Heart right ventricle (tissue), 16 donors: ENCODE data around the gene CCDC69. TPM values are rescaled to one million over a fixed set of nuclear protein-coding genes. Genes with fewer than 3 reads are reported as not detected.

Source experiments
- ATAC-seq, 8 donors: fragments of 200-7000 bp; cut with Tn5 transposase; one replicate each; pipeline ENCODE4 v1.9.1; 2020; ENCODE audit warnings: mild to moderate bottlenecking in 8 of 8, moderate library complexity in 8 of 8, moderate number of reproducible peaks in 1 of 8
- DNase-seq, 2 donors: peaks; one replicate each; pipeline ENCODE4 v3.0.0-alpha.2; 2020
- H3K27ac ChIP-seq, 10 donors: fragments of 200-600 bp; sonication (generic) in 2 of 10; one replicate each; pipeline versions ENCODE4 v1.5.0 to v1.8.0; 2020 to 2022; ENCODE audit warnings: mild to moderate bottlenecking in 3 of 10
- H3K27me3 ChIP-seq, 7 donors: fragments of 200-600 bp; one replicate each; pipeline ENCODE4 v1.8.0; 2021 to 2022; ENCODE audit warnings: mild to moderate bottlenecking in 2 of 7
- H3K36me3 ChIP-seq, 9 donors: fragments of 200-600 bp; sonication (generic) in 1 of 9; one replicate each; pipeline versions ENCODE4 v1.5.0 to v1.8.0; 2020 to 2022; ENCODE audit warnings: mild to moderate bottlenecking in 2 of 9
- H3K4me1 ChIP-seq, 9 donors: fragments of 200-600 bp; sonication (generic) in 1 of 9; one replicate each; pipeline versions ENCODE4 v1.5.0 to v1.8.0; 2020 to 2022; ENCODE audit warnings: mild to moderate bottlenecking in 4 of 9
- H3K4me3 ChIP-seq, 10 donors: fragments of 200-600 bp; sonication (generic) in 2 of 10; one replicate each; pipeline versions ENCODE4 v1.5.0 to v1.8.0; 2020 to 2022; ENCODE audit warnings: mild to moderate bottlenecking in 7 of 10, moderate library complexity in 2 of 10
- H3K9me3 ChIP-seq, 11 donors: fragments of 200-600 bp in 10 of 11; sonication (generic) in 2 of 11; one replicate each; pipeline versions ENCODE4 v1.5.0 to v1.8.0; 2013 to 2022; ENCODE audit warnings: mild to moderate bottlenecking in 2 of 11, control low read depth in 1 of 11, moderate library complexity in 1 of 11
- CTCF ChIP-seq, 9 donors: fragments of 200-600 bp; sonication (generic) in 2 of 9; IDR thresholded peaks; one replicate each; pipeline versions ENCODE4 v1.5.0 to v1.8.0; 2021 to 2022; ENCODE audit warnings: antibody characterized with exemption in 9 of 9, mild to moderate bottlenecking in 5 of 9, moderate library complexity in 1 of 9
- WGBS, 2 donors: extraction: QIAGEN DNeasy Blood & Tissue Kit; methylation state at CpG; one replicate each; pipeline ENCODE4 v1.1.7; 2013; ENCODE audit warnings: inconsistent platforms in 1 of 2; 5-methylcytosine and 5-hydroxymethylcytosine counted together
- intact Hi-C, 10 donors: fragments of 100-400 bp; cut with DNase I; formaldehyde crosslinking; loops; one replicate each; pipeline versions ENCODE4 v1.11.1 to v1.14.2; 2022
- polyA plus RNA-seq, 2 donors: library from polyadenylated mRNA; stranded (reverse); fragments of 200-250 nt; gene quantifications; one replicate each; pipeline ENCODE4 v1.2.3, GENCODE V29; 2013
- total RNA-seq, 10 donors: library from RNA; stranded (reverse); fragmentation: NEBNext Ultra II Directional in 3 of 10; extraction: Animal tissue kit (Norgen Biotek cat#: 25700) in 3 of 10; gene quantifications; one replicate each; pipeline versions ENCODE4 v1.2.1 to v1.2.4, GENCODE V29; 2021 to 2023
- donor health status: Arrhythmogenic right ventricular cardiomyopathy.
- donor health status: ischemic (EF 13 %, LVEDD 7.1; RV severe dilation, severe dysfunction).
- donor health status: healthy with polysubstance abuse.
- donor health status: DM: no; HTN: yes; CAD: no.
- donor health status: DM: no; HTN: no; CAD: no.
- donor health status: ischemic (EF 25% LVEDD 6.9; RV normal size, moderate dysfunction).
- donor health status: ischemic (EF 25% LVEDD 5.7; RV mildly dilated, moderate dysfunction).
- donor health status: healthy.
- donor health status: DM: yes; HTN: yes; CAD: no.
- donor health status: Ischemic cardiomyopathy.
- donor health status: ischemic (EF 35%, LVEDD 5.7; RV mildly dilated, moderate dysfunction).
- donor health status: nonischemic (EF 11% LVEDD 7.7; RV severe dilation, severe dysfunction).
- donor health status: DM: yes; HTN: yes; CAD: no.
- donor health status: PGD.
- donor health status: ischemic (EF 29% LVEDD 5.4; RV normal size, mild dysfunction).
- donor health status: nonischemic (EF 23%, LVEDD 6.1; RV moderate dilation, normal function).

The CCDC69 gene
- total and polyA plus RNA-seq, 12 donors, result 50.8 to 191 (median 104) TPM

GRCh38 chr5:151147033-151147432 lies 76.9 kb downstream of the CCDC69 start:
- Histone ChIP-seq H3K27ac (no peak overlapping the region), H3K36me3 (peaks cover 0 to 62% (median 9%) of the 10 kb centered on the region in 9 donors), H3K4me3 (no peak overlapping the region), H3K4me1 (peaks cover 26 to 100% (median 88%) of the 10 kb centered on the region in 9 donors), H3K27me3 (no peaks in the 10 kb centered on the region), H3K9me3 (no peaks in the 10 kb centered on the region)
- intact Hi-C loops, result loop anchor here in 1 of 10 donors (10.0 kb wide), 1 partner anchor 98 kb away; no protein-coding TSS in a partner anchor
- DNase-seq, result no peak
- no peak for TF ChIP-seq CTCF (IDR thresholded peaks at IDR 0.05)
- 93 to 94% methylated on average over 4 of the region's 4 CpGs for WGBS, 2 donors
- no peak for ATAC-seq

GRCh38 chr5:151146061-151146460 lies 77.8 kb downstream of the CCDC69 start:
- peaks cover 0 to 69% (median 9%) of the 10 kb centered on the region in 9 donors for H3K36me3 ChIP-seq
- no peak for ATAC-seq
- H3K27me3 ChIP-seq, result no peaks in the 10 kb centered on the region
- intact Hi-C loops, result loop anchor here in 1 of 10 donors (10.0 kb wide), 1 partner anchor 99 kb away; no protein-coding TSS in a partner anchor
- no peak overlapping the region for H3K27ac ChIP-seq
- peaks cover 27 to 100% (median 88%) of the 10 kb centered on the region in 9 donors for H3K4me1 ChIP-seq
- no peak for TF ChIP-seq CTCF (IDR thresholded peaks at IDR 0.05)
- no peaks in the 10 kb centered on the region for H3K9me3 ChIP-seq
- DNase-seq, result no peak
- H3K4me3 ChIP-seq, result no peak overlapping the region

GRCh38 chr5:151144922-151145321 lies 79.0 kb downstream of the CCDC69 start:
- Histone ChIP-seq H3K27me3 (no peaks in the 10 kb centered on the region), H3K27ac (no peak overlapping the region), H3K4me3 (no peak overlapping the region), H3K4me1 (peaks cover 19 to 99% (median 88%) of the 10 kb centered on the region in 9 donors), H3K36me3 (peaks cover 0 to 81% (median 9%) of the 10 kb centered on the region in 9 donors), H3K9me3 (no peaks in the 10 kb centered on the region)
- no peak for TF ChIP-seq CTCF (IDR thresholded peaks at IDR 0.05)
- ATAC-seq (no peak), DNase-seq (no peak)
- intact Hi-C loops, result loop anchor here in 1 of 10 donors (10.0 kb wide), 1 partner anchor 100 kb away; no protein-coding TSS in a partner anchor
- 61 to 65% methylated on average over 7 of the region's 7 CpGs for WGBS, 2 donors

GRCh38 chr5:151144275-151144674 lies 79.6 kb downstream of the CCDC69 start:
- 37 to 71% methylated on average over 6 of the region's 6 CpGs for WGBS, 2 donors
- intact Hi-C loops, result loop anchor here in 1 of 10 donors (10.0 kb wide), 1 partner anchor 101 kb away; no protein-coding TSS in a partner anchor
- no peak for TF ChIP-seq CTCF (IDR thresholded peaks at IDR 0.05)

More at GRCh38 chr5:151144275-151144674, 79.6 kb downstream of the CCDC69 start:
- H3K27ac ChIP-seq, result no peak overlapping the region
- H3K4me3 ChIP-seq, result no peak overlapping the region
- H3K4me1 ChIP-seq, result peaks cover 19 to 99% (median 82%) of the 10 kb centered on the region in 9 donors
- no peaks in the 10 kb centered on the region for H3K9me3 ChIP-seq
- no peak for ATAC-seq
- no peaks in the 10 kb centered on the region for H3K27me3 ChIP-seq
- H3K36me3 ChIP-seq, result peaks cover 0 to 87% (median 12%) of the 10 kb centered on the region in 9 donors
- DNase-seq, result no peak
